Esophagus squamous epithelium (tissue), 4 donors: Measurements from ENCODE around the gene NFATC4.

ENCODE experiments used
- POLR2A ChIP-seq, 4 donors: fragments of 450-650 bp; IDR thresholded peaks; one replicate each; pipeline ENCODE4 v1.6.1; 2017; ENCODE audit warnings: antibody characterized with exemption in 4 of 4, mild to moderate bottlenecking in 4 of 4, moderate library complexity in 3 of 4
- TF ChIP-seq, protein P1 (sequence below), 6 experiments: fragments of 450-650 bp in 4 of 6; fragments of 200-600 bp in 2 of 6; sonication (generic) in 2 of 6; IDR thresholded peaks; one replicate each; pipeline ENCODE4 v1.5.1; 2016 to 2019; ENCODE audit warnings: antibody characterized with exemption in 6 of 6, mild to moderate bottlenecking in 4 of 6, moderate library complexity in 4 of 6

- TF ChIP-seq, protein P1, sequence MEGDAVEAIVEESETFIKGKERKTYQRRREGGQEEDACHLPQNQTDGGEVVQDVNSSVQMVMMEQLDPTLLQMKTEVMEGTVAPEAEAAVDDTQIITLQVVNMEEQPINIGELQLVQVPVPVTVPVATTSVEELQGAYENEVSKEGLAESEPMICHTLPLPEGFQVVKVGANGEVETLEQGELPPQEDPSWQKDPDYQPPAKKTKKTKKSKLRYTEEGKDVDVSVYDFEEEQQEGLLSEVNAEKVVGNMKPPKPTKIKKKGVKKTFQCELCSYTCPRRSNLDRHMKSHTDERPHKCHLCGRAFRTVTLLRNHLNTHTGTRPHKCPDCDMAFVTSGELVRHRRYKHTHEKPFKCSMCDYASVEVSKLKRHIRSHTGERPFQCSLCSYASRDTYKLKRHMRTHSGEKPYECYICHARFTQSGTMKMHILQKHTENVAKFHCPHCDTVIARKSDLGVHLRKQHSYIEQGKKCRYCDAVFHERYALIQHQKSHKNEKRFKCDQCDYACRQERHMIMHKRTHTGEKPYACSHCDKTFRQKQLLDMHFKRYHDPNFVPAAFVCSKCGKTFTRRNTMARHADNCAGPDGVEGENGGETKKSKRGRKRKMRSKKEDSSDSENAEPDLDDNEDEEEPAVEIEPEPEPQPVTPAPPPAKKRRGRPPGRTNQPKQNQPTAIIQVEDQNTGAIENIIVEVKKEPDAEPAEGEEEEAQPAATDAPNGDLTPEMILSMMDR (IDR thresholded peaks at IDR 0.05), result no peak
- TF ChIP-seq POLR2A (IDR thresholded peaks at IDR 0.05), result peak in 1 of 4 donors; percentile 18
These were observed 38.2 kb upstream of the NFATC4 start for GRCh38 chr14:24329736-24330135.
